Psoas muscle (tissue), 8 donors: ENCODE data around the gene ACSL1. TPM values are rescaled to one million over a fixed set of nuclear protein-coding genes. Genes with fewer than 3 reads are reported as not detected.
A peak's percentile ranks its signal among the peaks of the same experiment; 100 is the strongest.

Experiments
- ATAC-seq, 4 donors: fragments of 200-7000 bp; cut with Tn5 transposase; one replicate each; pipeline ENCODE4 v1.9.1; 2020; ENCODE audit warnings: moderate library complexity in 3 of 4, mild to moderate bottlenecking in 2 of 4
- DNase-seq, 2 donors: peaks; one replicate each; pipeline ENCODE4 v3.0.0-alpha.2; 2020
- H3K27ac ChIP-seq: fragments of 200-600 bp; one replicate; pipeline ENCODE4 v1.8.0; 2022
- H3K27me3 ChIP-seq, 3 donors: fragments of 200-600 bp in 1 of 3; one replicate each; pipeline versions ENCODE4 v1.6.1 to v1.8.0; 2013 to 2022; ENCODE audit warnings: low read length in 2 of 3, mild to moderate bottlenecking in 2 of 3, moderate library complexity in 1 of 3; ENCODE audit not compliant: insufficient read depth in 3 of 3
- H3K36me3 ChIP-seq, 2 donors: fragments of 200-600 bp in 1 of 2; one replicate each; pipeline versions ENCODE4 v1.6.1 to v1.8.0; 2013 to 2022; ENCODE audit warnings: low read depth in 1 of 2, mild to moderate bottlenecking in 1 of 2, moderate library complexity in 1 of 2; ENCODE audit not compliant: insufficient read depth in 1 of 2
- H3K4me1 ChIP-seq: fragments of 200-600 bp; one replicate; pipeline ENCODE4 v1.8.0; 2022
- H3K4me3 ChIP-seq: fragments of 200-600 bp; one replicate; pipeline ENCODE4 v1.8.0; 2022; ENCODE audit warnings: mild to moderate bottlenecking
- H3K9me3 ChIP-seq: fragments of 200-600 bp; one replicate; pipeline ENCODE4 v1.8.0; 2022
- WGBS, 3 donors: extraction: QIAGEN DNeasy Blood & Tissue Kit; methylation state at CpG; one replicate each; pipeline versions ENCODE4 v1.1.6 to v1.1.7; 2013; 5-methylcytosine and 5-hydroxymethylcytosine counted together
- intact Hi-C, 2 donors: fragments of 100-400 bp; cut with DNase I; formaldehyde crosslinking; loops; one replicate each; pipeline versions ENCODE4 v1.11.0 to v1.14.2; 2022
- polyA plus RNA-seq, 3 donors: library from polyadenylated mRNA; stranded (reverse); fragments of 200-250 nt; gene quantifications; one replicate each; pipeline ENCODE4 v1.2.3, GENCODE V29; 2013
- total RNA-seq, 4 donors: library from RNA; stranded (reverse); fragmentation: NEBNext Ultra II Directional in 2 of 4; extraction: Animal tissue kit (Norgen Biotek cat#: 25700) in 2 of 4; gene quantifications; one replicate each; pipeline versions ENCODE4 v1.2.1 to v1.2.4, GENCODE V29; 2021 to 2023
- TF ChIP-seq, protein P1 (sequence below): fragments of 200-600 bp; IDR thresholded peaks from one replicate; pipeline ENCODE4 v1.8.0; 2022; ENCODE audit warnings: antibody characterized with exemption
- donor health status: healthy with polysubstance abuse.
- donor health status: DM: no; HTN: no; CAD: no; lungs with moderate emphysema.
- donor health status: Bipolar disorder and iron deficiency.
- donor health status: healthy.
- donor health status: DM: yes; HTN: yes; CAD: no.
- donor health status: DM: no; HTN: no; CAD: no.
- donor health status: DM: no; HTN: no; CAD: no.
- donor health status: DM: yes; HTN: yes; CAD: no.

ACSL1 gene
- total and polyA plus RNA-seq, 7 donors: 257 to 1,392 (median 781) TPM

DNA sequence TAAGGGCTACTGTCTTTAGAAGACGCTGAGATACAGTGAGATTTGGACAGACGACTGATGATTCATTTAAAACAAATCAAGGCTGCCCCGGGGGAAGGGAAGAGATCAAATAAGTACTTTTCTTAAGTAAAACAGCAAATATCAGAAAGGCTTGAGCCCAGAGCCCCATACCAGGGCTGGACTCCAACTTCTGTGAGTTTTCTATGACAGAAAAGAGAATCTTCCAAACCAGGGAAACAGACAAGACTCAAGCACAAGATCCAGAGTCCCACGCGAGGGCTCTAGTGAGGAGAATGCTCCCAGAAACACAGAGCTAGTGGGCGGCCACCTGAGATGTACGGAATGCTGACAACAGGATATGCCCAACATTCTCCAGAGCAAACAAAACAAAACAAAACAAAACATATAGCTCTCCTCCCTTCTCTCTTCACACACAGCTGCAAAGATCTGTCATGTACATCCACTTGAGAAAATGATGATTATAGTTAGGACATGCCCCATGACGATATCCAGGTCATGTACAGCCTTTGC lies 13.1 kb downstream of the ACSL1 start:
- peak overlapping the region; percentile 92 for H3K27ac ChIP-seq
- 43 to 56% (median 51%) methylated on average over 8 of the region's 8 CpGs for WGBS, 3 donors

DNA sequence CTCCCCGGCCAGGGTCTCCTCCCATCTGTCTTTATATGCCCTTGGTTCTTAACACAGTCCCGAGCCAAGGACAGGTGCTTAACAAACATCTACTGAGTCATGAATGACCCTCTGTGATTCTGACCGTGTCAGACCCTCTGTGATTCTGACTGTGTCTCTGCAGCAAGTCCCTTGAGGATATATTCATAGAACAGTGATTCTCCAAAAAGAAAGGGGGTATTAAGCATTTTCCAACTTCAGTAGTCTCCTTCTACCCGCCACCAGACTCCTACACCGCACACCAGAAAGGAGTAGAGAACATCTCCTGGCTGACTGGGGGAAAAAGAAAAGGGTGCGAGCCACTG lies 13.6 kb downstream of the ACSL1 start:
- H3K36me3 ChIP-seq: no peaks in the 10 kb centered on the region
- TF ChIP-seq, protein P1, sequence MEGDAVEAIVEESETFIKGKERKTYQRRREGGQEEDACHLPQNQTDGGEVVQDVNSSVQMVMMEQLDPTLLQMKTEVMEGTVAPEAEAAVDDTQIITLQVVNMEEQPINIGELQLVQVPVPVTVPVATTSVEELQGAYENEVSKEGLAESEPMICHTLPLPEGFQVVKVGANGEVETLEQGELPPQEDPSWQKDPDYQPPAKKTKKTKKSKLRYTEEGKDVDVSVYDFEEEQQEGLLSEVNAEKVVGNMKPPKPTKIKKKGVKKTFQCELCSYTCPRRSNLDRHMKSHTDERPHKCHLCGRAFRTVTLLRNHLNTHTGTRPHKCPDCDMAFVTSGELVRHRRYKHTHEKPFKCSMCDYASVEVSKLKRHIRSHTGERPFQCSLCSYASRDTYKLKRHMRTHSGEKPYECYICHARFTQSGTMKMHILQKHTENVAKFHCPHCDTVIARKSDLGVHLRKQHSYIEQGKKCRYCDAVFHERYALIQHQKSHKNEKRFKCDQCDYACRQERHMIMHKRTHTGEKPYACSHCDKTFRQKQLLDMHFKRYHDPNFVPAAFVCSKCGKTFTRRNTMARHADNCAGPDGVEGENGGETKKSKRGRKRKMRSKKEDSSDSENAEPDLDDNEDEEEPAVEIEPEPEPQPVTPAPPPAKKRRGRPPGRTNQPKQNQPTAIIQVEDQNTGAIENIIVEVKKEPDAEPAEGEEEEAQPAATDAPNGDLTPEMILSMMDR: no peak
- DNase-seq (no peak), ATAC-seq (peak in 1 of 4 donors; percentile 1)
- H3K27ac ChIP-seq: peak overlapping the region; percentile 92
- H3K27me3 ChIP-seq: no peaks in the 10 kb centered on the region
- WGBS, 3 donors: 47 to 70% (median 66%) methylated on average over 6 of the region's 6 CpGs
- intact Hi-C loops: no loop called here
- H3K9me3 ChIP-seq: no peaks in the 10 kb centered on the region
- H3K4me3 ChIP-seq: peak overlapping the region; percentile 42
- peaks cover 71% of the 10 kb centered on the region for H3K4me1 ChIP-seq

More for the DNA sequence above, 13.1 kb downstream of the ACSL1 start:
- Histone ChIP-seq H3K9me3 (no peaks in the 10 kb centered on the region), H3K4me3 (peak overlapping the region; percentile 42), H3K36me3 (no peaks in the 10 kb centered on the region), H3K27me3 (no peaks in the 10 kb centered on the region), H3K4me1 (peaks cover 71% of the 10 kb centered on the region)
- peak in 1 of 4 donors; percentile 2 for ATAC-seq
- intact Hi-C loops: no loop called here
- TF ChIP-seq, protein P1: no peak
- DNase-seq: no peak

DNA sequence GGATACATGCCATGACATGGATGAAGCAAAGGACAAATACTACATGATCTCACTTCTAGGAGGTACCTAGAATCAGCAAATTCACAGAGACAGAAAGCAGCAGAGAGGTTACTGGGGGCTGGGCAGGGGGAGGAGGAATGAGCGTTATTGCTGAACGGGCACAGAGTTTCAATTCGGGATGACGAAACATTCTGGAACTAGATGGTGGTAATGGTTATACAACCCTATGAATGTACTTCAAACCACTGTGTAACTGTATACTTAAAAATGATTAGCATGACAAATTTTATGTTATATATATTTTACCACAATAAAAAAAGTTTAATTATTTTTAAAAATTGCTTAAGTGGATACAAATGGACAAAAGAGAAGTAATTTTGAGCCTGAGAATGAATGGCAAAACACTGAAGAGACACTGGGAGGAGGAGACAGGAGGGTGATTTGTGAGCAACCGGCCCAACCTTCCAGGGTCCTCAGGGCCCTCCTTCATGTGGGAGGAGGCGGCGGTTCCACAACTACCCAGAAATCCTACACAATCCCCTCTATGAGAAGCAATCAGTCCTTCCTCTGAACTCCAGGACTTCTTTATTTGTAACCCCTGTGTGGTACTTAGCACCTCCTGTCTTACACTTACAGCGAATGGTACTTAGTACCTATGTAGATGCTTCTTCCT lies 14.1 kb downstream of the ACSL1 start:
- ATAC-seq: peak in 3 of 4 donors; percentile 19 to 29 (median 22)
- H3K27ac ChIP-seq: peak overlapping the region; percentile 92

DNA sequence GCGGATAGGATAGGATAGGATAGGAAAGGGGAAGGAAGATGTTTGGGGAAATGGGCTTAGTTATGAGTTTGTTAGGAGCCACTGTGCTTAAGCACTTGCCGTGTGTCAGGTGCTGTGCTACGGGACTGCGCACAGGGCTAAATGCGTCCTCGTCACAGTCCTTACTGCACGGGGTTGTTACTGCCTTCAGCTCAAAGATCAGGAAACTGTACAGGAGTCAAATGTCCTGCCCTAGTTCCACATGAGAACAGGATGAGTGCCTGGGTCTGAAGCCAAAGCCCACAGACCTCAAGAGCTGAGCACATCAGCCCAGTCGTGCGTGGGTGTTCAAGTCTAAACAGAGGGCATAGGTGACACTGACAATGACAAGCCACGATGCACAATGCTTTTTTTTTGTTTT lies 15.0 kb downstream of the ACSL1 start:
- Histone ChIP-seq H3K27ac (peak overlapping the region; percentile 92), H3K4me1 (peaks cover 80% of the 10 kb centered on the region), H3K36me3 (no peaks in the 10 kb centered on the region), H3K4me3 (peak overlapping the region; percentile 42), H3K27me3 (no peaks in the 10 kb centered on the region), H3K9me3 (no peaks in the 10 kb centered on the region)
- ATAC-seq: peak; percentile 50 to 75 (median 55)
- intact Hi-C loops: no loop called here
- TF ChIP-seq, protein P1: no peak
- peak; percentile 72 to 85 for DNase-seq
- 23 to 46% (median 28%) methylated on average over 10 of the region's 10 CpGs for WGBS, 3 donors

More for the DNA sequence above, 14.1 kb downstream of the ACSL1 start:
- intact Hi-C loops: no loop called here
- DNase-seq: peak in 1 of 2 donors; percentile 55
- WGBS, 3 donors: 55 to 80% (median 61%) methylated on average over 8 of the region's 8 CpGs
- H3K27me3 ChIP-seq: no peaks in the 10 kb centered on the region
- TF ChIP-seq, protein P1: no peak
- peaks cover 75% of the 10 kb centered on the region for H3K4me1 ChIP-seq
- H3K9me3 ChIP-seq: no peaks in the 10 kb centered on the region
- H3K36me3 ChIP-seq: no peaks in the 10 kb centered on the region
- H3K4me3 ChIP-seq: peak overlapping the region; percentile 42
